Hepatocyte (in vitro differentiated cells): ENCODE measurements around the gene PRDX6.

ENCODE experiments used
- CTCF ChIP-seq: fragments of 200-600 bp; sonication (generic); IDR thresholded peaks from 2 replicates; pipeline ENCODE4 v1.5.1; 2016; ENCODE audit warnings: antibody characterized with exemption, mild to moderate bottlenecking; ENCODE audit not compliant: poor library complexity
- EZH2 ChIP-seq: fragments of 200-600 bp; sonication (generic); IDR thresholded peaks from 2 replicates; pipeline ENCODE4 v1.6.1; 2016; ENCODE audit warnings: antibody characterized with exemption, mild to moderate bottlenecking, borderline replicate concordance

- TF ChIP-seq CTCF, result no peak
- no peak for TF ChIP-seq EZH2
Measured at GRCh38 chr1:173430677-173431303, 46.3 kb upstream of the PRDX6 start.
